H1 (cell line): Measurements from ENCODE around the gene LRCH2. TPM values are rescaled to one million over a fixed set of nuclear protein-coding genes. Genes with fewer than 3 reads are reported as not detected.

ENCODE experiments used
- CTCF ChIA-PET: fragments of 300-600 bp; sonication (Branson Sonifier 250); formaldehyde crosslinking; loops from one replicate; lab custom pipeline; 2021; ENCODE audit not compliant: partially characterized antibody; lab: Charles Lee
- POLR2A ChIA-PET: fragments of 300-600 bp; sonication (Branson Sonifier 250); formaldehyde crosslinking; loops from one replicate; lab custom pipeline; 2021; ENCODE audit warnings: inconsistent platforms; ENCODE audit not compliant: partially characterized antibody; lab: Charles Lee
- DNase-seq, 2 experiments: peaks; one replicate each; pipeline versions ENCODE4 v3.0.0 to v3.0.0-alpha.2; 2010 to 2022; ENCODE audit warnings: low spot score in 2 of 2, low read depth in 1 of 2, mixed read lengths in 1 of 2
- FAIRE-seq: peaks from 2 replicates; lab custom pipeline; 2011; peaks lifted over from hg19 to GRCh38; lab: Jason Lieb, UNC
- H2AFZ ChIP-seq: 2 replicates; pipeline ENCODE4 v1.8.1; 2012; ENCODE audit warnings: low read length, inconsistent platforms
- H2AK5ac ChIP-seq: 2 replicates; pipeline ENCODE4 v1.6.1; 2013; ENCODE audit warnings: low read depth, low read length
- H2BK120ac ChIP-seq: replicated peaks from 2 replicates; pipeline ENCODE3; 2013; ENCODE audit warnings: low read depth, low read length, inconsistent platforms
- H2BK12ac ChIP-seq: 2 replicates; pipeline ENCODE4 v1.6.1; 2013; ENCODE audit warnings: low read depth, low read length
- H2BK15ac ChIP-seq: 2 replicates; pipeline ENCODE4 v1.6.1; 2013; ENCODE audit warnings: low read length
- H2BK20ac ChIP-seq: 2 replicates; pipeline ENCODE4 v1.6.1; 2013; ENCODE audit warnings: low read length
- H2BK5ac ChIP-seq: 2 replicates; pipeline ENCODE4 v1.6.1; 2013; ENCODE audit warnings: low read depth, low read length
- H3K14ac ChIP-seq: 2 replicates; pipeline ENCODE4 v1.6.1; 2013; ENCODE audit warnings: inconsistent platforms; ENCODE audit not compliant: insufficient read length
- H3K18ac ChIP-seq: 2 replicates; pipeline ENCODE4 v1.6.1; 2013; ENCODE audit warnings: low read length; ENCODE audit errors: extremely low read depth
- H3K23ac ChIP-seq: 2 replicates; pipeline ENCODE4 v1.6.1; 2013; ENCODE audit warnings: inconsistent platforms; ENCODE audit not compliant: insufficient read length
- H3K23me2 ChIP-seq: 2 replicates; pipeline ENCODE4 v1.6.1; 2013; ENCODE audit warnings: low read depth, low read length
- H3K27ac ChIP-seq: 2 replicates; pipeline ENCODE4 v1.6.1; 2011; ENCODE audit warnings: low read depth, low read length, inconsistent platforms
- H3K27me3 ChIP-seq, 4 experiments: replicated peaks in 1 of 4; 1 replicate in 1 of 4; 2 replicates in 3 of 4; pipeline versions ENCODE4 v1.6.1 to v1.8.1; 2011 to 2013; ENCODE audit warnings: low read length in 3 of 4, mild to moderate bottlenecking in 3 of 4, inconsistent platforms in 2 of 4, mixed read lengths in 2 of 4, moderate library complexity in 1 of 4; ENCODE audit not compliant: control insufficient read depth in 3 of 4, insufficient read depth in 3 of 4; ENCODE audit errors: extremely low read depth in 1 of 4
- H3K36me3 ChIP-seq, 4 experiments: 2 replicates each; pipeline versions ENCODE4 v1.6.1 to v1.8.1; 2011 to 2013; ENCODE audit warnings: mild to moderate bottlenecking in 4 of 4, low read length in 3 of 4, moderate library complexity in 2 of 4, control low read depth in 1 of 4, inconsistent platforms in 1 of 4; ENCODE audit not compliant: insufficient read depth in 4 of 4, control insufficient read depth in 2 of 4
- H3K4ac ChIP-seq: replicated peaks from 2 replicates; pipeline ENCODE3; 2013; ENCODE audit warnings: low read length, low read depth, mixed read lengths, inconsistent platforms; ENCODE audit not compliant: insufficient read length
- H3K4me1 ChIP-seq, 4 experiments: replicated peaks in 1 of 4; 1 replicate in 1 of 4; 2 replicates in 3 of 4; pipeline versions ENCODE4 v1.6.1 to v1.8.1; 2011 to 2013; ENCODE audit warnings: low read length in 3 of 4, inconsistent platforms in 2 of 4, mixed read lengths in 1 of 4; ENCODE audit not compliant: insufficient read depth in 4 of 4, control insufficient read depth in 3 of 4
- H3K4me2 ChIP-seq, 2 experiments: 2 replicates each; pipeline versions ENCODE4 v1.6.1 to v1.8.1; 2011 to 2013; ENCODE audit warnings: low read depth in 2 of 2, low read length in 2 of 2, control low read depth in 1 of 2, inconsistent platforms in 1 of 2, mild to moderate bottlenecking in 1 of 2; ENCODE audit not compliant: insufficient read depth in 1 of 2
- H3K4me3 ChIP-seq, 4 experiments: fragments of 200-600, 300-600 bp in 1 of 4; sonication (generic), shearing (Covaris generic), sonication (Bioruptor Twin) in 1 of 4; 2 replicates each; pipeline versions ENCODE4 v1.5.1 to v1.8.1; 2011 to 2016; ENCODE audit warnings: low read length in 4 of 4, low read depth in 3 of 4, control low read depth in 2 of 4, inconsistent platforms in 2 of 4, mild to moderate bottlenecking in 2 of 4, mixed read lengths in 1 of 4, moderate library complexity in 1 of 4; ENCODE audit not compliant: insufficient read depth in 2 of 4; ENCODE audit errors: extremely low read depth in 1 of 4
- H3K56ac ChIP-seq: replicated peaks from 2 replicates; pipeline ENCODE3; 2013; ENCODE audit warnings: low read depth, mild to moderate bottlenecking, mixed read lengths, low read length, inconsistent platforms; ENCODE audit not compliant: insufficient read length
- H3K79me1 ChIP-seq: 2 replicates; pipeline ENCODE4 v1.6.1; 2013; ENCODE audit warnings: low read depth, low read length, control low read depth
- H3K79me2 ChIP-seq, 2 experiments: 2 replicates each; pipeline versions ENCODE4 v1.6.1 to v1.8.1; 2012 to 2013; ENCODE audit warnings: low read length in 2 of 2, mild to moderate bottlenecking in 2 of 2, inconsistent platforms in 1 of 2; ENCODE audit not compliant: insufficient read depth in 2 of 2, control insufficient read depth in 1 of 2
- H3K9ac ChIP-seq, 4 experiments: replicated peaks in 1 of 4; 1 replicate in 1 of 4; 2 replicates in 3 of 4; pipeline versions ENCODE4 v1.6.1 to v1.8.1; 2011 to 2013; ENCODE audit warnings: low read depth in 3 of 4, low read length in 3 of 4, control low read depth in 2 of 4, mild to moderate bottlenecking in 2 of 4, moderate library complexity in 2 of 4, inconsistent platforms in 1 of 4; ENCODE audit errors: extremely low read depth in 1 of 4
- H3K9me3 ChIP-seq, 2 experiments: 2 replicates each; pipeline versions ENCODE4 v1.6.1 to v1.8.1; 2012 to 2013; ENCODE audit warnings: mild to moderate bottlenecking in 2 of 2, moderate library complexity in 2 of 2, control low read depth in 1 of 2, inconsistent platforms in 1 of 2, low read depth in 1 of 2, low read length in 1 of 2, mixed read lengths in 1 of 2; ENCODE audit not compliant: insufficient read depth in 2 of 2
- H4K20me1 ChIP-seq, 2 experiments: replicated peaks in 1 of 2; 2 replicates each; pipeline versions ENCODE3 to v1.8.1; 2011 to 2013; ENCODE audit warnings: inconsistent platforms in 2 of 2, low read length in 2 of 2, mild to moderate bottlenecking in 1 of 2; ENCODE audit not compliant: insufficient read depth in 2 of 2, control insufficient read depth in 1 of 2
- H4K5ac ChIP-seq: 2 replicates; pipeline ENCODE4 v1.6.1; 2013; ENCODE audit warnings: low read length, low read depth, mixed read lengths, inconsistent platforms; ENCODE audit not compliant: insufficient read length
- H4K8ac ChIP-seq: 2 replicates; pipeline ENCODE4 v1.8.0; 2013; ENCODE audit warnings: mild to moderate bottlenecking, moderate library complexity, low read length, inconsistent platforms; ENCODE audit not compliant: insufficient read depth; ENCODE audit errors: extremely low read depth
- H4K91ac ChIP-seq: replicated peaks from 2 replicates; pipeline ENCODE3; 2013; ENCODE audit warnings: low read length, mixed read lengths, inconsistent platforms; ENCODE audit not compliant: insufficient read length
- HDAC6 ChIP-seq: IDR thresholded peaks from one replicate; pipeline ENCODE4 v1.7.1; 2012; ENCODE audit warnings: low read depth, mild to moderate bottlenecking, inconsistent platforms, low read length, moderate library complexity
- RAD21 ChIP-seq, 2 experiments: IDR thresholded peaks in 1 of 2; conservative IDR thresholded peaks in 1 of 2; 2 replicates each; pipeline ENCODE4 v1.6.1; 2011; ENCODE audit warnings: low read depth in 2 of 2, low read length in 2 of 2, improper control_type of control experiment in 1 of 2, inconsistent platforms in 1 of 2, mild to moderate bottlenecking in 1 of 2, moderate library complexity in 1 of 2
- WGBS, 2 experiments: shearing (Covaris generic) in 1 of 2; methylation state at CpG; one replicate each; pipeline versions ENCODE4 v1.1.6 to v1.1.7; 2013 to 2015; ENCODE audit warnings: low lambda C conversion rate in 2 of 2, mixed read lengths in 2 of 2, inconsistent platforms in 1 of 2, low coverage in 1 of 2, missing lambda C conversion rate in 1 of 2; ENCODE audit not compliant: insufficient replicate concordance in 2 of 2, insufficient coverage in 1 of 2, insufficient read length in 1 of 2; ENCODE audit errors: extremely low coverage in 1 of 2, missing lambda C conversion rate in 1 of 2; 5-methylcytosine and 5-hydroxymethylcytosine counted together
- polyA plus RNA-seq, 7 experiments: library from polyadenylated mRNA; depleted of rRNA in 3 of 7; stranded (reverse) in 5 of 7; unstranded in 2 of 7; fragments of >200 nt in 5 of 7; fragments of 200-250 nt in 2 of 7; gene quantifications; 1 replicate in 5 of 7; 2 replicates in 1 of 7; 4 replicates in 1 of 7; pipeline versions ENCODE4 v1.2.1 to v1.2.3, GENCODE V29; 2011 to 2013; ENCODE audit warnings: missing spikeins in 2 of 7, mixed read lengths in 2 of 7
- total RNA-seq: library from RNA; stranded (reverse); fragmentation: NEBNext Ultra II Directional; extraction: Animal tissue kit (Norgen Biotek cat#: 25700); gene quantifications from 2 replicates; pipeline ENCODE4 v1.2.1, GENCODE V29; 2021
- TF ChIP-seq, protein P1 (sequence below), 3 experiments: IDR thresholded peaks; 1 replicate in 2 of 3; 2 replicates in 1 of 3; pipeline versions ENCODE4 v1.5.1 to v1.6.1; 2011; ENCODE audit warnings: low read length in 3 of 3, mild to moderate bottlenecking in 3 of 3, inconsistent platforms in 2 of 3, low read depth in 1 of 3, moderate library complexity in 1 of 3; ENCODE audit not compliant: insufficient read depth in 1 of 3; ENCODE audit errors: control extremely low read depth in 1 of 3

The LRCH2 gene
- total and polyA plus RNA-seq, 2 of the 8 experiments (the other 6 are each of a cell fraction or from before 2014, with no cell fraction given): 1.5 to 5.5 TPM

DNA sequence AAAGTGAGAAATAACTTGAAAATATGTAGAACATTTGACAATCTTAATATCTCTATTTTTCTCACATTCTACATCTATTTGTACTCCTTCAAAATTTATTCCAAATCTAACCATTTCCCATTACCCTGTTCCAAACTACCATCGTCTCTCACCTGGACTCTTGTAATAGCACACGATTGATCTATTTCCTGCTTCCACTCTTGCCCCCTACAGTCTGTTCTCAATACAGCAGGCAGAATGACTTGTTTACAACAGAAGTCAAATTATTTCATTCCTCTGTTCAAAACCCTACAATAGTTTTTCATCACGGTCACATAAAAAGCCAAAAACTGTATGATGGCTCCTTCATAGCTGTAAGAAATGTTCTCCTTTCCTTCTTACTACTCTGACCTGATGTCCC is 34.5 kb upstream of the LRCH2 start:
- WGBS, 2 experiments: 71% methylated on average over 3 of the region's 3 CpGs; no CpG with 5 or more reads in 1 of the 2 experiments

More for the DNA sequence above, 34.5 kb upstream of the LRCH2 start:
- Histone ChIP-seq H2BK15ac (no peak overlapping the region), H2AK5ac (no peak overlapping the region), H3K79me2 (no peaks in the 10 kb centered on the region), H2AFZ (peak overlapping the region; percentile 92), H4K91ac (no peak overlapping the region), H3K23ac (no peak overlapping the region), H3K36me3 (no peaks in the 10 kb centered on the region), H4K20me1 (no peaks in the 10 kb centered on the region)
- CTCF ChIA-PET: interaction anchor here (0.6 to 1.5 kb wide), 6 partner anchors 16 to 137 kb away, joined by 3 to 7 read pairs (median 4); no protein-coding TSS in a partner anchor
- TF ChIP-seq, protein P1, sequence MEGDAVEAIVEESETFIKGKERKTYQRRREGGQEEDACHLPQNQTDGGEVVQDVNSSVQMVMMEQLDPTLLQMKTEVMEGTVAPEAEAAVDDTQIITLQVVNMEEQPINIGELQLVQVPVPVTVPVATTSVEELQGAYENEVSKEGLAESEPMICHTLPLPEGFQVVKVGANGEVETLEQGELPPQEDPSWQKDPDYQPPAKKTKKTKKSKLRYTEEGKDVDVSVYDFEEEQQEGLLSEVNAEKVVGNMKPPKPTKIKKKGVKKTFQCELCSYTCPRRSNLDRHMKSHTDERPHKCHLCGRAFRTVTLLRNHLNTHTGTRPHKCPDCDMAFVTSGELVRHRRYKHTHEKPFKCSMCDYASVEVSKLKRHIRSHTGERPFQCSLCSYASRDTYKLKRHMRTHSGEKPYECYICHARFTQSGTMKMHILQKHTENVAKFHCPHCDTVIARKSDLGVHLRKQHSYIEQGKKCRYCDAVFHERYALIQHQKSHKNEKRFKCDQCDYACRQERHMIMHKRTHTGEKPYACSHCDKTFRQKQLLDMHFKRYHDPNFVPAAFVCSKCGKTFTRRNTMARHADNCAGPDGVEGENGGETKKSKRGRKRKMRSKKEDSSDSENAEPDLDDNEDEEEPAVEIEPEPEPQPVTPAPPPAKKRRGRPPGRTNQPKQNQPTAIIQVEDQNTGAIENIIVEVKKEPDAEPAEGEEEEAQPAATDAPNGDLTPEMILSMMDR (IDR thresholded peaks at IDR 0.05; ENCODE audit: control extremely low read depth in 1 of 3, insufficient read depth in 1 of 3, low read depth in 1 of 3, low read length in 3 of 3): peak in 2 of 3 experiments; percentile 6 to 38; a peak in 2 of 4 replicates
- TF ChIP-seq HDAC6 (no peak), RAD21 (IDR thresholded peaks at IDR 0.05 in 1 of 2, conservative IDR thresholded peaks at IDR 0.05 in 1 of 2; ENCODE audit: low read depth in 2 of 2, low read length in 2 of 2) (peak; percentile 24 to 30)
- TF ChIP-seq, all 59 proteins: peak for 2
- no peak overlapping the region for H3K14ac ChIP-seq
- no peak overlapping the region for H3K4me3 ChIP-seq
- no peak overlapping the region for H3K56ac ChIP-seq
- no peak overlapping the region for H2BK20ac ChIP-seq
- H3K18ac ChIP-seq: no peak overlapping the region
- no peak for DNase-seq
- no peak overlapping the region for H2BK120ac ChIP-seq
- no peaks in the 10 kb centered on the region for H3K9me3 ChIP-seq
- no peak overlapping the region for H3K9ac ChIP-seq
- no peak overlapping the region for H3K4ac ChIP-seq
- POLR2A ChIA-PET: no interaction called here
- H3K79me1 ChIP-seq: no peaks in the 10 kb centered on the region
- no peak overlapping the region for H3K27ac ChIP-seq
- peak; percentile 82 for FAIRE-seq
- H3K27me3 ChIP-seq: no peaks in the 10 kb centered on the region
- H4K5ac ChIP-seq: no peak overlapping the region
- H3K4me2 ChIP-seq: no peak overlapping the region
- no peaks in the 10 kb centered on the region for H3K23me2 ChIP-seq
- no peaks in the 10 kb centered on the region for H3K4me1 ChIP-seq
- H4K8ac ChIP-seq: no peak overlapping the region
- no peak overlapping the region for H2BK5ac ChIP-seq
- H2BK12ac ChIP-seq: no peak overlapping the region
